DMS114 treated with DMSO at 0.1 percent for 48 hours (cell line): ENCODE measurements around the gene HEXD.

ENCODE experiments used
- DNase-seq: peaks from one replicate; lab custom pipeline; 2025; ENCODE audit not compliant: unreplicated experiment; lab: John Stamatoyannopoulos, UW

HEXD gene

DNA sequence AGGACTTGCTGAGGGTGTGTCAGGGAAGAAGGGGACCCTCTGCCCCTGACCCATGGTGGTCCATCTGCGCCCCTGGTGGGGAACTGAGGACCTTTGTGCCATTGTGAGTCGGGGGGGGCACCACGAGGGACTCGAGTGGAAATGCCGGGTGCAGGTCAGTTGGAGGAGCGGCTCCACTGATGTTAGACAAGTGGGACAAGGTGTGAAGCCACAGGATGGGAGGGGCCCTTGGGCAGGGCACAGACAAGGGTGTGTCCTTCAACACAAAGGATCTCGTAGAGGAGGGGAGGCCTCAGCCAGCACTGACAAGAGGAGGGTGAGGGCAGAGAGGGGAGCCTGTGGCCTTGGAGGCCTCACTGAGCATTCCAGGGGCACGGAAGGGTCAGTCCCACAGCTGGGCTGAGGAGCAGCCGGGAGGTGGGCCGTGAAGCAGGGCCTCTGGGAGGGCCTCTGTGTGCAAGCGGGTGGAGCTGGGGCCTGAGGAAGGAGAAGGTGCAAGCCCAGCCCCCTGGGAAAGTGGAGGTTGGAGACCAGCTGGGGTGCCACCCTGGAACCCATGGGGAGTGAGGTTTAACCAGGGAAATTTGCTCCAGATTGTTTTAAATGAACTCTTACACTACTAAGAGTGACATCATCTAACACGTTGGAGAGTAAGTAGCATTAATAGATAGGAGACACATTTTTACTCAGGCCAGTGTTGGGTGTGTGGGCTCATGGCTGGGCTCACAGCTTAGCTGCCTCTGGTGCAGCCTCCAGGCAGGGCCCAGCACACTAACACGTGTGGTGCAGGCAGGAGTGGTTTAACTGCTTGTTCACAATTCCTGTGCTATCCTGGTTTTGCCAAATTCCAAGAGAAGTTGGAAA lies 68.3 kb downstream of the HEXD start:
- DNase-seq, result no peak

DNA sequence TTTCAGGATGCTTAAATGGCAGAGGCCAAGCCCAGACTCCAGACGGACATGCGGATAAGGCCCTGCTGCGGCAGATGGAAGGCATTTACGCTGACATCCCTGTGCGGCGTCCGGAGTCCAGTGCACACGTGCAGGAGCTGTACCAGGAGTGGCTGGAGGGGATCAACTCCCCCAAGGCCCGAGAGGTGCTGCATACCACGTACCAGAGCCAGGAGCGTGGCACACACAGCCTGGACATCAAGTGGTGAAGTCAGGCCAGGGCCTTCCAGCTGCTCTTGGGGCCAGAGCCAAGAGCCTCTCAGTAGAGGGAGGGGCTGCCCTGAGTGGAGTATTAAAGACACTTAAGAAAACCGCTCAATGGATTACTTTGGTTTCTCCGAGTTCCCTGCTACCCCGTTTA lies 69.8 kb downstream of the HEXD start:
- DNase-seq, result no peak

DNA sequence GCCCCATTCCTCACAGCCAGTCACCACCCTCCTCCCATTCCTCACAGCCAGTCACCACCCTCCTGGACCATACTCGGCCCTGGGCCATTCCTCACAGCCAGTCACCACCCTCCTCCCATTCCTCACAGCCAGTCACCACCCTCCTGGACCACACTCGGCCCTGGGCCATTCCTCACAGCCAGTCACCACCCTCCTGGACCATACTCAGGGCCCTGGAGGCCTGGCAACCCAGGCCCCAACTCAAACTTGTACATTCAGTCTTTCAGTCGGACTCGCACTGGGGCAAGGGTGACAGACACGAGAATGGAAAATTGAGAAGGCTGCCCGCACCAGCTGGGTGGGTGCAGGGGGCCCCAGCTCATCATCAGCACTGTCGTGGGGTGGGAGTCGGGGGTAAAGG lies 71.0 kb downstream of the HEXD start:
- DNase-seq, result no peak

DNA sequence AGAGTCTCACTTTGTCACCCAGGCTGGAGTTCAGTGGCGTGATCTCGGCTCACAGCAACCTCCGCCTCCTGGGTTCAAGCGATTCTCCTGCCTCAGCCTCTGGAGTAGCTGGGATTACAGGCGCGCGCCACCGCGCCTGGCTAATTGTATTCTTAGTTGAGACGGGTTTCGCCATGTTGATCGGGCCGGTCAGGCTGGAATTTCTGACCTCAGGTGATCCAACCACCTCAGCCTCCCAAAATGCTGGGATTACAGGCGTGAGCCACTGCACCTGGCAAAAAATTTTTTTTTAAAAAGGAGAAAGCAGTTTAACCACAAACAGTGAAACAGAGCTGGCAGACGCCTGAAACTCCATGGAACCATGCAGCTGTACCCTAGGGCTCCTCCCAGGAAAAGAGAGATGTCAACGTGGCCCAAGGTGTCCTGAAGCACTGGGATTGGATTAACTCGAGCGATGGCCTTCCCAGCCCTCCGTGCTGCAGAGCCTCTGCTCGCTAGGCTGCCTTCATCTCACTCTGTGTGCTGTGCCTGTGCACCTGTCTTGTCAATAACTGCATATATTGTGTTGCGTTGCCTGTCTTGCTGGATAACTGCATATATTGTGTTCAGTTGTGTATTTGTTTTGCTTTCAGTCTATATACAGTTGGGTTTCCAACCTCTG lies 71.8 kb downstream of the HEXD start:
- no peak for DNase-seq

DNA sequence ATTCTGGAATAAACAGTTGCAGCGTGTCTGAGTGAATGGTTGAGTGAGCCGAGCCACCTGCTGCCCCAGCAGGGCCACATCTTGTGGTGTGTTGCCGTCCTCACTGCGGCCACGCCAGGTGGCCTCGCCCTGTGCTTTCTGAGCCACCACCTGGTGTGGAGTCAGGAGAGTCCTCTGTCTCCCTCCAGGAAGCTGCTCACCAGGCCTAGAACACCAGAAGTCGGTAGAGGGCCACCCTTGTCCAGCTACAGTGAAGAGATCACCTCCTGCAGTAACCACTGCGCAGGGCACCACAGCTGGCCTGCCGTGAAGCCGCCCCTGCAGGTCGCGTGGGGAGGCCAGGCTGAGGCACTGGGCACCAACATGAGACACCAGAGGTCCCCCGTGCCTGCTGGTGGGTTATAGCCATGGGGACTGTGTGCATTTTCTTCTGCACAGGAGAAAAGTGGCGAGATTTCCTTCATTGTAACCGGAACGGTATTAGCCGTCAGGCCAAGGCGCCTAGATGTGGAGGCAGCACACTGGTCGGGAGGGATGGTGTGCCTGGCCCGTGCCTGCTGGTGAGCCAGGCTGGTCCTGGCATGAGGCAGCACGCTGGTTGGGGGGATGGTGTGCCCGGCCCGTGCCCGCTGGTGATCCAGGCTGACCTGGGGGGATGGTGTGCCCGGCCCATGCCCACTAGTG lies 72.5 kb downstream of the HEXD start:
- no peak for DNase-seq

DNA sequence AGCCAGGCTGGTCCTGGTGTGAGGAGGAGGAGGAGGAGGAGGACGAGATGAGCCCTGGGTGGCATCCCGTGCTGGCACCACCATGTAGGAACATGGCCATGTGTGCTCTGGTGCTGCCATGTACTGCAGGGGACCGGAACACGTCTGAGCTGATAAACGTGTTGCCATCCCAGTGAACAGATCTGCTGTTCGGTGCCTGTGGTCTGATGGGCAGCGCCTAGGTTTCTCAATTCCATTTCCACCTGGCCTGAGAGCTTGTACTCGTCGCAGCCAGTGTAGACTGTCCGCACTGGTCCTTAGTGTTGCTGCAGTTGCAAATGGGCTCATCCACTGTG lies 73.0 kb downstream of the HEXD start:
- no peak for DNase-seq

DNA sequence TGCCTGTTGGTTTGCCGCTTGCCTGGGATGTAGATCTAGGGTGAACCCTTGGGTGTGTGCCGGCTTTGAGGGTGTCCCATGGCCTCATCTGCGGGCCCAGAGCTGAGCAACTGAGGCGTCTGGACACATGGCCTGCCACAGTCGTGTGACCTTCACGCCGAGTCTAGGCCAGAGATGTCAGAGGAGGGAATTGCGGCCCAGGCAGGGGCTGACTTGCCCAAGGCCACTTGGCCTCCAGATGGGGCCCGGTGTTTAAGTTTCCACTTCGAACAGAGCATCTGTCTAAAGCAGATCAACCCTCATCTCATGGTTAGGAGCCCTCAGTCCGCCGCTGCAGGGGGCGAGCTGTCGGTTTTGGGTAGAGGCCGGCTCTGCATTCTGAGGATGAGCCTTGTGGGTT lies 73.4 kb downstream of the HEXD start:
- no peak for DNase-seq
